NCI-H748 (cell line): Measurements from ENCODE around the gene DIMT1.

Experiments used
- DNase-seq: peaks from one replicate; lab custom pipeline; 2025; ENCODE audit not compliant: unreplicated experiment; lab: John Stamatoyannopoulos, UW

DIMT1 gene

DNA sequence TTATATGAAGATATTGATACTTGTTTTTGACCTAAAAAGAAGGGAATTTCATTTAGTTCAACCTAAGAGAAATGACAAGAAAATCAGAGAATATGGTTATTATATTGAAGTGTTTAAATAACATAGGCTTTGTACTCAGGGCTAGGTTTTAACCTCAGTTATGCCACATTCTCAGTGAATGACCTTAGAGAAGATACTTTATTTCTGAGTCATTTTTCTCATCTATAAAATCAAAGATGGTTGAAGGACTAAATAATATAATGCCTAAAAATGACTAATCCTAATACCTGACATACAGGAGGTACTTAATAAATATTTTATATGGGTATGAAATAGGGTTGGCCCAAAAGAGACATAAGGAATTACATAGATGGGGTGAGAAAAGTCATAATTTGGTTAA, 32.3 kb downstream of the DIMT1 start:
- no peak for DNase-seq

- no peak for DNase-seq
Measured at GRCh38 chr5:62369039-62369438, 34.7 kb downstream of the DIMT1 start.

- DNase-seq = no peak
Measured at GRCh38 chr5:62362701-62363100, 41.0 kb downstream of the DIMT1 start.

GRCh38 chr5:62354028-62354874, 49.5 kb downstream of the DIMT1 start:
- DNase-seq = peak; percentile 52

DNA sequence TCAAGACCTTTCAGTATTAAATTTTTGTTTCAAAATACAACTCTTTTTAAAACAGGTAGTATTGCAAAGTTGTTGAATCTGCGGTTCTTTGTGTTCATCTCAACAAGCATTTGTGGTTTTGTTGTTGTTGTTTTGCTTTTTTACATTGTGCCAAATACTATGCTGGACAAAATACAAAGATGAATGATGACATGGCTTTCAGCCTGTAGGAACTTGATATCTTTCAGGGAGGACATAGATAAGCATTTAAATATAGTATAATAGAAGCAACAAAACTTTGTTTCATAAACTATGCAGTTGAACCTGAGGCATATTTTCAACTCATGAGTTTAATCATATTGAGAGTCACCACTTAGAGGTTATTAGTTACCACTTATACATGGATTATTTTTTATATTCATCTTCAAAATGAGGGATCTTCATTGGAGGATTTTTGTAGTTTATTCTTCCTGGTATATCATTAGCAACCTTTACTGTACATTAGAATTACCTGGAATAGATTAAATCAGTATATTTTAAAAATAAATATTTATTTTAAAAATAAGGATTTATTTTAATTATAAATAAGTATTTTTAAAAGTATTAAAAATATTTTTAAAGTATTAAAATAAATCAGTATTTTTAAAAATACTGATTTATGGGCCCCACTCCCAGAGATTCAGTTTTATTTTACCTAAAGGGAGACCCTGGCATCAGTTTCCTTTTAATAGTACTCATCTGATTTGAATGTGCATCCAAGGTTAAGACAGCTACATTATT, 54.8 kb downstream of the DIMT1 start:
- no peak for DNase-seq

- DNase-seq = no peak
Measured at GRCh38 chr5:62347928-62348327, 55.8 kb downstream of the DIMT1 start.

DNA sequence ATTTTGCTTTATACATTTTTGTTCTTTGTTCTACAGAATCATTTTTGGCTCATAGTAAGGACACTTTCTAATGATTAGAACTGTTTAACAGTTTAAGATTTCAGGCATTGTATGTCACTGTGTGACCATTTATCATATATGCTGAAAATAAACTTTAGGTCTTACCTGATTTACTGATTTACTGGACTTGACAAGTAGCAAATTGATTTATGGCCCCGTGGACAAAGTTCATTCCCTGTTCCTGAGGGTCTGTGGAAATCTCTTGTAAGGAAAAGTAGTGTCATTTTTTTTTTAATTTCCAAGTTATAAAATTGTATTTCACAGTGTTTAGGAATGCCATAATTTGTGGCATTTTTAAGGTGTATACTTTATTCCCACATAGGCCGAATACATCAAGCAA, 57.0 kb downstream of the DIMT1 start:
- DNase-seq = no peak

DNA sequence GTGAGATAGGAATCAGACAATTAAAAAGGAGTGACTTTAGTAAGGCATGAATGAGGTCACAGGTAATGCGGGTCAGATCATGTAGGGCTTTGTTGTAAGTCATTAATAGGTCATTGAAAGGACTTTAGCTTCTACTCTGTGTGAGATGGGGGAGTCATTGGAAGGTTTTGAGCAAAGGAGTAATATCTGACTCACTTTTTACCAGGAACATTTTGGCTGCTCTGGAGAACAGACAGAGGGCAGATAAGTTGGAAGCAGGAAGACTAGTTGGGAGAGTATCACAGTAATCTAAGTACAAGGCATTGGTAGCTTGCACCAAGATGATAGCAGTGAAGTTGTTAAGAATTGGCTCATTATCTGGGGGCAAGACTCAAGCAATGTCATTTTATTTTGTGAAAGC, 60.3 kb downstream of the DIMT1 start:
- DNase-seq = no peak

DNA sequence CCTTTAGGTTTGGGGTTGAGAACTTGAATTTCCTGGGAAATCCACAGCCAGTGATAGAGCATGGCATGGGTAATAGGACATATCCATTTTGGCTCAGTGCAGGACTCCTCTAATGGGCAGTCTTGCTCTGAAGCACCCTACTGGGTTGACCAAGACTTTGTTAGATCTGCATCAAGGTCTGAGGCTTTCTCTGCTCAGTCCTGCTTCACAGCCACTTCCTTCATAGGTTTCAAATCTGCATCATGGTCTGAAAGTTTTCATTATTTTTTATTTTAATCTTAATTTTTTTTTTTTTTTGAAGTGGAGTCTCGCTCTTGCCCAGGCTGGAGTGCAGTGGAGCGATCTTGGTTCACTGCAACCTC, 61.2 kb downstream of the DIMT1 start:
- DNase-seq = no peak

GRCh38 chr5:62341783-62342475, 61.8 kb downstream of the DIMT1 start:
- DNase-seq = no peak

DNA sequence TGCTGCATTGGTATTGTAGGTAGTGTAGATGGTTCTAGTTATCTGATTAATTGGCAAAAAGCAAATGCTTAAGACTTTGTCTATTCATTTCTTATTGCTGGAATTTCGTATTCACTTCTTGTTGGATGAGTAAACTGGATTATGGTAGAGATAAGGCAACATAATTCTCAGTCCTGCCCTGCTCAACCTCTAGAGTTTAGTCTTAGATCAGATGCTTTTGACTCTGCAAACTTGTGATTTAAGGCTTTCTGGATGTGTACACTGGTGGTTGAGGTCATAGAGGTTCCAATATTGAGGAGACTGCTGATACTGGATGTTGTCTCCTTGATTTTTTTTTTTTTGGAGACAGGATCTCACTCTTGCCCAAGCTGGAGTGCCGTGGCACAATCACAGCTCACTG, 62.7 kb downstream of the DIMT1 start:
- DNase-seq = no peak

- peak; percentile 10 for DNase-seq
Measured at GRCh38 chr5:62340392-62340791, 63.3 kb downstream of the DIMT1 start.
